Activated effector memory CD4-positive, alpha-beta T cell treated with Interleukin-2 at 50 U/mL for 16 hours (primary cell): ENCODE measurements around the gene CXCL17.
A peak's percentile ranks its signal among the peaks of the same experiment; 100 is the strongest.

Experiments used
- DNase-seq: peaks from one replicate; pipeline ENCODE4 v3.0.0-alpha.2; 2020

CXCL17 gene

GRCh38 chr19:42396381-42397262 lies 46.1 kb downstream of the CXCL17 start:
- DNase-seq, result peak; percentile 92

GRCh38 chr19:42394751-42395150 lies 48.0 kb downstream of the CXCL17 start:
- no peak for DNase-seq

GRCh38 chr19:42392165-42392564 lies 50.6 kb downstream of the CXCL17 start:
- no peak for DNase-seq

- DNase-seq, result no peak
Measured at GRCh38 chr19:42389899-42390298, 52.8 kb downstream of the CXCL17 start, which contains the start of gene CNFN. CNFN (minus strand) TSS chr19:42390297; CDS start chr19:42389037, 1,260 bp downstream.

- no peak for DNase-seq
Measured at GRCh38 chr19:42388851-42389489, 53.8 kb downstream of the CXCL17 start.

DNA sequence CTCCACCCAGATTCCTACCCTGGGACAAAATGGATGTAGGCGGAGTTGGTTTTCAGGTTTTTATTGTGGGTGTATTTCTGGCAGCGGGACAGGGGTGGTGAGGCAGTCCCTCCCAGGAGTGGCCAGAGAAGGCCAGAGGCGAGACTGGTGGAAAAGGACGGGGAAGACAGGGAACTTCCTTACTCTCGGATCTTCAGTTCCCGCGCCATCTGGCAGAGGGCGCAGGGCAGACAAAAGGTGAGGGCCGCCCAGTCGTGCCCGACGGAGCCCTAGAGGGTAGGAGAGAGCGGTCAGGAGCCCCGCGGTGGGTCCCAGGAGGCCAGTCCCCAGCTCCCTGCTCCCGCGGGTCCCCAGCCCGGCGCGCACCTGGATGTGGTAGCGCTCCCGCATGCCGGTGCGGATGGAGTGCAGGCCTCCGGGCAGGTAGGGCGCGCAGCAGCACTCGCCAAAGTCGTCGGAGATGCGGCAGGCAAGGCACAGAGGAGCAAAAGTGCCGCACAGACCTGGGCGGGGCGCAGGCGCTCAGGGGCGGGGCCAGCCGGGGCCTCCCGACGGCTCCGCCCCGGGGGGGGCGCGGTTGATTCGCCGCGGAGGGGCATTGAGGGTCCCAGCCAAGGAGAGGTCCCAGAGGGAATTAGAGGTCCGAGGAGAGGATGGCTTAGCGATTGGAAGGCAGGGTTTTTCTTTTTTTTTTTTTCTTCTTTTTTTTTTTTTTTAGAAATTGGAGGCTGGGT lies 55.6 kb downstream of the CXCL17 start:
- peak; percentile 54 for DNase-seq

DNA sequence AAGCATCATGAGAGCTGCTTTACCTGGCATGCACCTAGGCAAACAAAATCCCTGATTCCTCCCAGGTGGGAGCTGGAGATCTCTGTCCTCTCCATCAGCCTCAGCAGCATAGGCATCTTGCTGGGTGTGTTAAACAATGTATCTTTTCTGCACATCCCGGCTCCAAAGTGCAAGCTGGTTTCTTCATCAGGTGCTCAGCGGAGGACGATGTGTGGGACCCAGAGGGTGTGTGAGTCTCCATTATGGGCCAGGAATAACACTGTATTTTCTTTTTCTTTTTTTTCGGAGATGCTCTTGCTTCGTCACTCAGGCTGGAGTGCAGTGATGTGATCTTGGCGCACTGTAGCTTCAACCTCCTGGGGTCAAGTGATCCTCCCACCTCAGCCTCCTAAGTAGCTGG lies 62.6 kb downstream of the CXCL17 start:
- DNase-seq, result no peak
